GM19452 (cell line): ENCODE measurements around the gene HSPA12B.

Source experiments
- ATAC-seq: cut with Tn5 transposase; IDR thresholded peaks from one replicate; pipeline ENCODE4 v1.9.1; 2021; ENCODE audit not compliant: unreplicated experiment

Gene HSPA12B

GRCh38 chr20:3704087-3704486, 28.4 kb upstream of the HSPA12B start:
- no peak for ATAC-seq

DNA sequence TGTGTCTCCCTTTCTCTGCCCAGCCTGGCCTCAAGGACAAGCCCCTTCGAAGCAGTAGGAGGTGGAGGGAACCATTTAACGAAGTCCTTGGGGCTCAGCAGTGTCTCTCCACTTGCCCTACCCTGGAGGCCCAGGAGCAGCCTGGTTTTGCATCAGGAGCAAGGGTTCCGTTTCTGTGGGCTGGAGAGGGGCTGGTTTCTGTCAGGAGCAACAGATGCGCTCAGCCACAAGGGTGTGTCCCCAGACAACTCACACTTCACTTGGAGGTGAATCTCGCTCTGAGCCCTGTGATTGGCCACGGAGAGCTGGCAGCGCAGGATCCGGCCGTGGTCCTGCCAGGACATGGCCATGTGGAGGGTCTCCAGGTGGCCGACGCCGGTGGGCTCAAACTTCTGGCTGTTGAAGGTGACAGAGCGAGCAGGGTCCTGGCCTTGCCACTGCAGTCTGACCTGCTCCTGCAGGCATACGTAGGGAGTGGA, 27.0 kb upstream of the HSPA12B start:
- ATAC-seq = no peak

DNA sequence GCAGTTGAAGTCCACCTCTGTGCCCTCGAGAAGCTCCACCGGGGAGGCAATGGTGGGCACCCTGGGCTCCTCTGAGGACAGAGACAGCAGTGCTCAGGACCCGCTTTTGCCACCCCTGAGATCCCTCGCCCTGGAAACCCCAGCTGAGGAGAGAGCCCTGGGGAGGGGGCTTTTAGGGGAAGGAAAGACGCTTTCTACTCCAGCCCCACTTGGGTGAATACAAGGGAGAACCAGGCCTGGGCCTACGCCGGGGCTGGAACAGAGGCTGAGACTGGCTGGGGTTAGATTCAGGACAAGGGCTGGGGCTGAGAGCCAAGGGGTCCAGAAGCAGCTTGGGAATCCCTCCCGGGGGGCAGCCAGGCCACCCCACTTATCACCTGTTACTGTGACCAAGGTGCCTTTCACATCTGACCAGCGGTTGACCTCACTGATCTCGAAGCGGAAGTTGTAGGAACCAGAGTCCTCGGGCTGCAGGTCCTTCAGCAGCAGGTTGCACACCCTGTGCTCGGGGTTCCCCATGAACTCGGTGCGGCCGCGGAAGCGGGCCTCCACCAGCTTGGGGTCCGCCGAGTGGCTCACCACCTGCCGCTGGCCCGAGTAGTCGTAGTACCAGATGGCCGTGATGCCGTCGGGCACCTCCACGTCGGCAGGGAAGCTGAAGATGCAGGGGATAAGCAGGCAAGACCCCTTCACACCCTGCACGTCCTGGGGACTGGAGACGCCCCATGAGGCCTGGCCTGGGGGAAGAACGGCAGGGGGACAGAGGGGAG, 26.3 kb upstream of the HSPA12B start:
- no peak for ATAC-seq

GRCh38 chr20:3706774-3707507, 25.5 kb upstream of the HSPA12B start:
- no peak for ATAC-seq

DNA sequence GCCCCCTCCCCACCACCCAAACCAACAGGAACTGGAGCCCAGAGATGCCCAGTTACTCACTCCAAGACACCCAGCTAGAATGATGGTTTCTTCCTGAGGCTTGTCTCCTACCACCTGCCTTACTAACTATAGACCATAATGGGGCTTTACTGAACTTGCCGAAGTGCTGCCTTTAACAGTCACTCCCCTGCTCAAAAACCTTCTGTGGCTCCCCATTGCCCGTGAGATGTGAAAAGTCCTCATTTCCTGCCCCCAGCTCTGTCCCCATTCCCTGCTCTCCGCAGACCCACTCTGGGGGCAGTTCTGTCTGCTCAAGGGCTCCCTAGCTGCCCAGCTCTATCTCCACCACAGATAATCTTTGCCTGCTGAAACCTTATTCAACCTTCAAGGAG, 25.0 kb upstream of the HSPA12B start:
- no peak for ATAC-seq

DNA sequence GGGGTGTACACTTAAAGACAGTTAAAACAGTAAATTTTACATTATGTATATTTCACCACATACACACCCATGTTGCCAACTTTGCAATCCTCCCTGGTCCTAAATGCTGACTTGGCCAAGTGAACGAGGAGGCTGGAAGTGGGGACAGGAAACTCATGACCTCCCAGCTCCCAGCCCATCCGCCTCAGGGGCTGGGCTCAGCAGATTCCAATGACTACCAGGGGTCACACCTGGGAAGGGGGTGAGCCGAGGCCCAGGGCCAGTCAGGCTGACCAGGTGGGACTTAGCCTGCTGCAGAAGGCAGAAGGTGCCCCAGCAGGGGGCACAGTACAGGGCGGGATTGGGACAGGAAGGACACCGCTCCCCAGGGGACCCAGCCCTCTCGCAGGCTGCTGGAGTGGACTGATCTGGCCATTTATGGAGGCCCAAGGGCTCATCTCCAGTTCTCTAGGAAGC, 22.4 kb upstream of the HSPA12B start:
- ATAC-seq = no peak

GRCh38 chr20:3710703-3711483, 21.6 kb upstream of the HSPA12B start:
- ATAC-seq = no peak

GRCh38 chr20:3711484-3711941, 21.0 kb upstream of the HSPA12B start:
- ATAC-seq = no peak

GRCh38 chr20:3712279-3712873, 20.1 kb upstream of the HSPA12B start, which contains the start of gene SIGLEC1:
SIGLEC1 (minus strand) TSS chr20:3712600; CDS start chr20:3707128, 5,472 bp downstream.
- no peak for ATAC-seq

DNA sequence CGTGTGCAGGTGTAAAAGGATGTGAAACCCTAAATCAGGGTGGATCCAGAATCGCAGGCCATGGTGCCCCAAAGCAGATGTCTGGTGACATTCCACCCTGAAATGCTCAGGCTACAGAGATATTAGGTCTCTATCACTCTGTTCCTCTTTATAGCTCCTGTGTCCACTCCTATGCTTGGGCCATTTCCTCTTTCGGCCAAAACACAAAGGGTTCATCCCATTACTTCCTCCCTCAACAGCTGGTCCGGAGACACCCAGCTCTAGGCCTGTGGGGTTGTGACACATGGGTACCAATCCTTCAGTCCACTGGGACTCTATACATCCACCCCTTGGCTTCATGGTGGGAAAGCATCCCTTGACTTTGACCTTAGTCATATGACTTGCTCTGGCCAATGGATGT, 18.4 kb upstream of the HSPA12B start:
- ATAC-seq = no peak

DNA sequence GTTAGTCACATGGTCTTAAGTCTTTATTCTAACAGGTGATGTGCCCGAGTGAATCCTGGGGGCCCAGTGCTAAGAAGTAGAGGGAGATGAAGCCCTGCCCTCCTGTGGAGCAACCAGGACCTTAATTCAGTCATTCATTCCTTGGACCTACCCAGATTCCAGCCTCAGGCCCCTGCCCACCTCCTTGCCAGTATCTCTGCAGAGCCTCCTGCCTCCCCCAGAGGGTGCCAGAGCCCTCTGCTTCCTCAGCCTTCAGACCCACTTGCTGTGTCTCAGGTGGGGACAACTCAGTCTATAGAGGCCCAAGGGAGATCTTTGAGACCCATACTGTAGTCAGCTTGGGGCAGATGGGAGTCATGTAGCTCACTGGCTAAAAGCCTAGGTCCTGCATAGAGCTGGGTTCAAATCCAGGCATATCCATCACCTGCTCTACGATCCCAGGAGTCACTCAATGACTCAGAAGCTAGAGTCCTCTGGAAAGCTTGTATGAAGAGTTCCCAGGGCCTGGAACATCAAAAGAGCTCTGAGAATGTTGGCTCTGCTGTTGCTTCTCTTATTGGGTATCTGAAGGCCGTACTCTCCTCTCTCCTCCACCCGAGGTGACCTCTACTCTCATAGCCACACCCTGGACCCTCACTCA, 16.2 kb upstream of the HSPA12B start:
- ATAC-seq = no peak

- no peak for ATAC-seq
These were observed 13.4 kb upstream of the HSPA12B start for GRCh38 chr20:3719046-3719445.

GRCh38 chr20:3720068-3720467, 12.4 kb upstream of the HSPA12B start:
- no peak for ATAC-seq

- ATAC-seq = no peak
These were observed 11.9 kb upstream of the HSPA12B start for GRCh38 chr20:3720626-3721025.

DNA sequence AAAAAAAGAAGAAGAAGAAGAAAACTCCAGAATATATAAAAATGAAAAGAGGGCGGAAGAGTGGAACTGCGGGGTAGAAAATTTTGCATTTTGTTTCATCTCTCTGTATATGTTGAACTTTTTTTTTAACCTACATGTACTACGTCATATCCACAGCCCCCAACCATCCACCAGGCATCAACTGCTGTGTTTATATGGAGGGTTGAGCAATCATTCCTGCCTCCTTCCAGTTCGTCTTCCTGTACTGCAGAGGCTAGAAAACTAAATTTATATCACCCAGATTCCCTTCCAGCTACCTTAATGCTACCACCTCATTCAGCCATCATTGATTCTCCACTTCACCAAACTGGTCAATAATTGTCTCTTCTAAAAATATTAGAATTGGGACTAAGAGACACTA, 10.6 kb upstream of the HSPA12B start:
- ATAC-seq = no peak

GRCh38 chr20:3723284-3723683, 9.2 kb upstream of the HSPA12B start:
- ATAC-seq = no peak

GRCh38 chr20:3724356-3724755, 8.1 kb upstream of the HSPA12B start:
- no peak for ATAC-seq

DNA sequence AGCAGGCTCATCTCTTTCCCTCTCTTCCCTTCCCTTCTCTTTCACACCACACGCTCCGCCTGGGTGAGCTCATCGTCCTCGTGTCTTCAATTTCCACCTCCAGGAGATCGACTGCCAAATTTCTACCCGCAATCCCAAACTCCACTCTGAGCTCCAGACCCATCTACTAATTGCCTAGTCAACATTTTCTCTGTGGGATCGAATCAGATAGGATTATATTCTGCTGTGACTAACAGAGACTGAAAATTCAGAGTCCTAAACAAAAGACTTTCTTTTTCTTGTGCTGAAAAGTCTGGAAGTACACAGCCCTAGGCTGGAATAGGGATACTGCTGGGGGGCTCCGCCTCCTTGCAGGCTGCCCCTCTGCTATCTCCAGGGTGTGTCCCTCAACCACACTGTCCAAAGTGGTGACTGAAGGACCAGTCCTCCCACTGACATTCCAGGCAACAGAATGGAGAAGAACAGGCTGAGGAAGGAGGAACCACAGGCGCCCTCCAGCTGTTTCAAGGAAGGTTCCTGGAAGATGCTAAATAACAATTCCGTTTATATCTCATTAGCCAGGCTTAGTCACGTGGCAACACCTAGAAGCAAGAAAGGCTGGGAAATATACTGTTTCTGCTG, 5.0 kb upstream of the HSPA12B start:
- ATAC-seq = no peak

DNA sequence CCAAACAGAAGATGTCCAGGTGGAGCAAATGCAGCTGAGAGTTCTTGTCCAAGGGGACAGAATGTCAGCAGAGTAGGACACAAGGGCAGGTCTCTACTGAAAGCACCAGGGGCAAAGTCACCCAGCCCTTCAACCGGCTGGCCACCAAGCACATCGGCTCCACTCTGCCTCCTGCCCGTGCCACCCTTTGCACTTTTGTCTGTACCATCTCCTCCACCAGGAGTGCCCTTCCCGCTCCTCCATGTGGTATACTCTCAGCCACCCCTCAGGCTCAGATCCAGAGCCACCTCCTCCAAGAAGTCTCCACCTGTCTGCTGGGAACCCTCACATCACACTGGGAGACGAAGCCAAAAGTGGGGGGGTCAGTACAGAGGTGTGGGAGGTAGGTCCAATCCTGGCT, 4.1 kb upstream of the HSPA12B start:
- no peak for ATAC-seq

- no peak for ATAC-seq
These were observed 3.6 kb upstream of the HSPA12B start for GRCh38 chr20:3728876-3729275.
